ENCODE results near the gene DCUN1D3. TPM values are rescaled to one million over a fixed set of nuclear protein-coding genes. Genes with fewer than 3 reads are reported as not detected.

Gene DCUN1D3
- total RNA-seq, 2 experiments from 2014 or later = 3.1 to 4.5 TPM

DNA sequence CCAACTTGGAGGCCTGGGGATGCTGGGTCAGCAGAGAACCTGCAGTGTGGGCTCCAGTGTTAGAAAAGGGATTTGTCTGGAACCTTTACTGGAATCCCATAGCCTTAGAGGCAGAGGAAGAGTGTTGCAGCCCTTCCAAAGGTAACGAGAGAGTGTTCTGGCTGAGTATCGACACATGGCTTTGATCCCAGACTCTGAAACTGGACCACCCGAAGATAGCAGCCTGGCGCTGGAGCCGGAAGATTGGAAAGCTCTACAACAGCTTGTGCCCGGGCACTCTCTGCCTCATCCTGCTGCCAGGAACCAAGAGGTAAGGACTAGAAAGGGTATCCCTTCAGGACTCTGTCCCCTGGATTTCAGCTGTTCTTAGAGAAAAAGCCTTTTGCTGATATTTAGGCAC is 54.1 kb downstream of the DCUN1D3 start:
- TF ChIP-seq, protein P1, sequence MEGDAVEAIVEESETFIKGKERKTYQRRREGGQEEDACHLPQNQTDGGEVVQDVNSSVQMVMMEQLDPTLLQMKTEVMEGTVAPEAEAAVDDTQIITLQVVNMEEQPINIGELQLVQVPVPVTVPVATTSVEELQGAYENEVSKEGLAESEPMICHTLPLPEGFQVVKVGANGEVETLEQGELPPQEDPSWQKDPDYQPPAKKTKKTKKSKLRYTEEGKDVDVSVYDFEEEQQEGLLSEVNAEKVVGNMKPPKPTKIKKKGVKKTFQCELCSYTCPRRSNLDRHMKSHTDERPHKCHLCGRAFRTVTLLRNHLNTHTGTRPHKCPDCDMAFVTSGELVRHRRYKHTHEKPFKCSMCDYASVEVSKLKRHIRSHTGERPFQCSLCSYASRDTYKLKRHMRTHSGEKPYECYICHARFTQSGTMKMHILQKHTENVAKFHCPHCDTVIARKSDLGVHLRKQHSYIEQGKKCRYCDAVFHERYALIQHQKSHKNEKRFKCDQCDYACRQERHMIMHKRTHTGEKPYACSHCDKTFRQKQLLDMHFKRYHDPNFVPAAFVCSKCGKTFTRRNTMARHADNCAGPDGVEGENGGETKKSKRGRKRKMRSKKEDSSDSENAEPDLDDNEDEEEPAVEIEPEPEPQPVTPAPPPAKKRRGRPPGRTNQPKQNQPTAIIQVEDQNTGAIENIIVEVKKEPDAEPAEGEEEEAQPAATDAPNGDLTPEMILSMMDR (conservative IDR thresholded peaks at IDR 0.05; ENCODE audit: low read length) = no peak
- TF ChIP-seq EZH2phosphoT487 (IDR thresholded peaks at IDR 0.05; ENCODE audit: borderline replicate concordance, low read depth, low read length) = no peak
- H4K20me1 ChIP-seq (ENCODE audit: insufficient read depth, low read length) = no peaks in the 10 kb centered on the region; the same call in 1 of the 2 replicates
- no peaks in the 10 kb centered on the region for H3K79me2 ChIP-seq (ENCODE audit: insufficient read depth, low read depth, low read length)
- no peak overlapping the region for H3K4me2 ChIP-seq (ENCODE audit: low read length)
- CTCF ChIA-PET (ENCODE audit: unreplicated experiment) = no interaction called here
- peaks cover 56% of the 10 kb centered on the region for H3K36me3 ChIP-seq (ENCODE audit: insufficient read depth, low read length)
- H3K4me3 ChIP-seq (ENCODE audit: low read depth, low read length, poor library complexity, severe bottlenecking) = no peak overlapping the region
- no peaks in the 10 kb centered on the region for H3K4me1 ChIP-seq (ENCODE audit: insufficient read depth, low read length, poor library complexity, severe bottlenecking)
- no peak overlapping the region for H3K27ac ChIP-seq (ENCODE audit: low read depth, low read length, poor library complexity, severe bottlenecking)
- intact Hi-C loops (cut with micrococcal nuclease; ENCODE audit: unreplicated experiment) = no loop called here
- H2AFZ ChIP-seq (ENCODE audit: low read length) = no peak overlapping the region
- POLR2A ChIA-PET = no interaction called here
- H3K9me2 ChIP-seq (ENCODE audit: insufficient read depth, low read length) = no peaks in the 10 kb centered on the region
- no TSS peak for BruUV-seq (replicated peaks)
- H3K9me3 ChIP-seq (ENCODE audit: low read length) = no peaks in the 10 kb centered on the region
- no peak for DNase-seq (ENCODE audit: low spot score)

DNA sequence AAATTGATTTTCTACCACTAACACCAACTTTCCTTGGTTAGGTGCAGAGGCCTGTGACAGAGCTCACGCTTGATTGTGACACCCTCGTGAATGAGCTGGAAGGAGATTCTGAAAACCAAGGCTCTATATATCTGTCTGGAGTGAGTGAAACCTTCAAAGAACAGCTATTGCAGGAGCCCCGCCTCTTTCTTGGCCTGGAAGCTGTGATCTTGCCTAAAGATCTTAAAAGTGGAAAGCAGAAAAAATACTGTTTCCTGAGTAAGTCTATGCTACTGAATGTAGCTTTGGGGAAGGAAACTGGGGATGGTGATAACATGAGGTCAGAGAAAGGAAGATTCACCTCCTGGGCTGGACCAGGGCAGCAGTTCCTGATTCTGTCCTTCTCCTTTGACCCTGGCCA is 55.6 kb downstream of the DCUN1D3 start:
- Histone ChIP-seq H3K79me2 (ENCODE audit: insufficient read depth, low read depth, low read length) (no peaks in the 10 kb centered on the region), H3K4me3 (ENCODE audit: low read depth, low read length, poor library complexity, severe bottlenecking) (no peak overlapping the region), H3K4me2 (ENCODE audit: low read length) (no peak overlapping the region), H4K20me1 (ENCODE audit: insufficient read depth, low read length) (no peaks in the 10 kb centered on the region), H3K9me3 (ENCODE audit: low read length) (no peaks in the 10 kb centered on the region), H3K36me3 (ENCODE audit: insufficient read depth, low read length) (peaks cover 69% of the 10 kb centered on the region), H3K27ac (ENCODE audit: low read depth, low read length, poor library complexity, severe bottlenecking) (no peak overlapping the region), H2AFZ (ENCODE audit: low read length) (no peak overlapping the region), H3K9me2 (ENCODE audit: insufficient read depth, low read length) (no peaks in the 10 kb centered on the region), H3K4me1 (ENCODE audit: insufficient read depth, low read length, poor library complexity, severe bottlenecking) (no peaks in the 10 kb centered on the region)
- intact Hi-C loops (cut with micrococcal nuclease; ENCODE audit: unreplicated experiment) = no loop called here
- no peak for TF ChIP-seq EZH2phosphoT487 (IDR thresholded peaks at IDR 0.05; ENCODE audit: borderline replicate concordance, low read depth, low read length)
- TF ChIP-seq, protein P1 (conservative IDR thresholded peaks at IDR 0.05; ENCODE audit: low read length) = no peak
- POLR2A ChIA-PET = interaction anchor here (1.5 kb wide), 1 partner anchor 11 kb away, joined by 5 read pairs; no protein-coding TSS in a partner anchor
- DNase-seq (ENCODE audit: low spot score) = no peak
- no TSS peak for BruUV-seq (replicated peaks)
- CTCF ChIA-PET (ENCODE audit: unreplicated experiment) = no interaction called here

DNA sequence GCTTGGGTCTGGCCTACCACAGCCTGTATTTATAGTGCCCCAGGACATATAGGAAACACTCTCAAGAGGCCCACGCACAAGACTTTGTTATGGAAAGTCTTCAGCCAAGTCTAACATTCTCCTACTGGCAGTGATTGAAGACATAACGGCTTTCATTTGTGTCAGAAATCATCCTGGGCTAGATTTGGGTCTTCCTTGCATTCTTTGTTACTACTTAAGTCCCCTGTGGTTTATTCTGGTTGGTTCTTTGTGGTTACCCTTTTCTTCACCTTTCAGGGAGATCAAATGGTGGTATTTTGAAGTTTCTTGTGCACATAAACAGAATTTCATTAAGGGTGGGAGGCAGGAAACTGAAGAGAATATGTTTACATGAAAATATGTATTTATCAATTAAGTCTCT is 56.1 kb downstream of the DCUN1D3 start:
- POLR2A ChIA-PET = interaction anchor here (0.6 to 1.5 kb wide), 2 partner anchors 12 to 776 kb away, joined by 3 to 5 read pairs; no protein-coding TSS in a partner anchor
- CTCF ChIA-PET (ENCODE audit: unreplicated experiment) = no interaction called here
- H3K4me2 ChIP-seq (ENCODE audit: low read length) = no peak overlapping the region
- BruUV-seq (replicated peaks) = no TSS peak
- no peak overlapping the region for H2AFZ ChIP-seq (ENCODE audit: low read length)
- H3K4me3 ChIP-seq (ENCODE audit: low read depth, low read length, poor library complexity, severe bottlenecking) = no peak overlapping the region
- no peaks in the 10 kb centered on the region for H3K9me3 ChIP-seq (ENCODE audit: low read length)
- no peak for TF ChIP-seq EZH2phosphoT487 (IDR thresholded peaks at IDR 0.05; ENCODE audit: borderline replicate concordance, low read depth, low read length)
- TF ChIP-seq, protein P1 (conservative IDR thresholded peaks at IDR 0.05; ENCODE audit: low read length) = no peak
- intact Hi-C loops (cut with micrococcal nuclease; ENCODE audit: unreplicated experiment) = no loop called here
- H3K79me2 ChIP-seq (ENCODE audit: insufficient read depth, low read depth, low read length) = no peaks in the 10 kb centered on the region
- no peaks in the 10 kb centered on the region for H3K9me2 ChIP-seq (ENCODE audit: insufficient read depth, low read length)
- H3K27ac ChIP-seq (ENCODE audit: low read depth, low read length, poor library complexity, severe bottlenecking) = no peak overlapping the region
- DNase-seq (ENCODE audit: low spot score) = no peak
- H4K20me1 ChIP-seq (ENCODE audit: insufficient read depth, low read length) = no peaks in the 10 kb centered on the region
- H3K36me3 ChIP-seq (ENCODE audit: insufficient read depth, low read length) = peaks cover 74% of the 10 kb centered on the region
- H3K4me1 ChIP-seq (ENCODE audit: insufficient read depth, low read length, poor library complexity, severe bottlenecking) = no peaks in the 10 kb centered on the region
